WERI-Rb-1 (cell line): ENCODE results near the gene WWOX.

Experiments
- DNase-seq: peaks from one replicate; pipeline ENCODE4 v3.0.0-alpha.2; 2020
- H3K27ac ChIP-seq: fragments of 250-450 bp; sonication (Bioruptor Pico); 2 replicates; pipeline ENCODE4 v1.5.1; 2020; ENCODE audit warnings: mild to moderate bottlenecking, moderate library complexity
- H3K27me3 ChIP-seq: fragments of 250-450 bp; sonication (Bioruptor Pico); 2 replicates; pipeline ENCODE4 v1.5.1; 2021; ENCODE audit warnings: mild to moderate bottlenecking, low read depth, moderate library complexity; ENCODE audit not compliant: insufficient read depth, severe bottlenecking
- H3K36me3 ChIP-seq: fragments of 250-450 bp; sonication (Bioruptor Pico); 2 replicates; pipeline ENCODE4 v1.5.1; 2020; ENCODE audit warnings: mild to moderate bottlenecking, moderate library complexity
- H3K4me3 ChIP-seq: 2 replicates; pipeline ENCODE4 v1.5.1; 2011; ENCODE audit warnings: low read depth, mild to moderate bottlenecking, control low read depth, low read length
- H3K9me3 ChIP-seq: fragments of 250-450 bp; sonication (Bioruptor Pico); 2 replicates; pipeline ENCODE4 v1.5.1; 2021; ENCODE audit warnings: mild to moderate bottlenecking, moderate library complexity; ENCODE audit not compliant: severe bottlenecking
- CTCF ChIP-seq: IDR thresholded peaks from 2 replicates; pipeline ENCODE4 v1.5.1; 2011; ENCODE audit warnings: low read depth, mild to moderate bottlenecking, control low read depth, inconsistent platforms, low read length

The WWOX gene

GRCh38 chr16:79202977-79203376 is 1103.5 kb downstream of the WWOX start:
- DNase-seq = no peak
- TF ChIP-seq CTCF = no peak

GRCh38 chr16:79204486-79204885 is 1105.0 kb downstream of the WWOX start:
- no peaks in the 10 kb centered on the region for H3K9me3 ChIP-seq
- DNase-seq = no peak
- no peaks in the 10 kb centered on the region for H3K36me3 ChIP-seq
- TF ChIP-seq CTCF = no peak
- peaks cover 2% of the 10 kb centered on the region for H3K27me3 ChIP-seq
- no peak overlapping the region for H3K27ac ChIP-seq
- H3K4me3 ChIP-seq = no peak overlapping the region

More at GRCh38 chr16:79202977-79203376, 1103.5 kb downstream of the WWOX start:
- H3K27me3 ChIP-seq = peaks cover 2% of the 10 kb centered on the region
- no peak overlapping the region for H3K27ac ChIP-seq
- H3K36me3 ChIP-seq = no peaks in the 10 kb centered on the region
- no peak overlapping the region for H3K4me3 ChIP-seq
- no peaks in the 10 kb centered on the region for H3K9me3 ChIP-seq

- H3K4me3 ChIP-seq = no peak overlapping the region
- DNase-seq = no peak
- no peak for TF ChIP-seq CTCF
- peaks cover 2% of the 10 kb centered on the region for H3K27me3 ChIP-seq
- H3K9me3 ChIP-seq = no peaks in the 10 kb centered on the region
- H3K36me3 ChIP-seq = no peaks in the 10 kb centered on the region
- no peak overlapping the region for H3K27ac ChIP-seq
Measured at GRCh38 chr16:79206889-79207288, 1107.4 kb downstream of the WWOX start.

GRCh38 chr16:79209308-79209707 is 1109.9 kb downstream of the WWOX start:
- no peak overlapping the region for H3K4me3 ChIP-seq
- H3K27ac ChIP-seq = no peak overlapping the region
- no peak for DNase-seq
- no peaks in the 10 kb centered on the region for H3K27me3 ChIP-seq
- no peaks in the 10 kb centered on the region for H3K36me3 ChIP-seq
- TF ChIP-seq CTCF = no peak
- no peaks in the 10 kb centered on the region for H3K9me3 ChIP-seq

GRCh38 chr16:79210607-79211006 is 1111.2 kb downstream of the WWOX start:
- H3K27ac ChIP-seq = no peak overlapping the region
- no peak for TF ChIP-seq CTCF
- H3K27me3 ChIP-seq = no peaks in the 10 kb centered on the region
- no peaks in the 10 kb centered on the region for H3K9me3 ChIP-seq
- H3K4me3 ChIP-seq = no peak overlapping the region
- no peak for DNase-seq
- no peaks in the 10 kb centered on the region for H3K36me3 ChIP-seq

GRCh38 chr16:79211586-79211985 is 1112.1 kb downstream of the WWOX start:
- Histone ChIP-seq H3K36me3 (no peaks in the 10 kb centered on the region), H3K4me3 (no peak overlapping the region), H3K9me3 (no peaks in the 10 kb centered on the region), H3K27ac (no peak overlapping the region), H3K27me3 (no peaks in the 10 kb centered on the region)
- no peak for TF ChIP-seq CTCF
- no peak for DNase-seq
